BE2C (cell line): ENCODE data around the gene TRPM3.

Experiments used
- DNase-seq: peaks from one replicate; pipeline ENCODE4 v3.0.0-alpha.2; 2020
- H3K27me3 ChIP-seq: fragments of 250-450 bp; sonication (Bioruptor Pico); 2 replicates; pipeline ENCODE4 v1.5.1; 2020; ENCODE audit warnings: mild to moderate bottlenecking
- H3K36me3 ChIP-seq: fragments of 250-450 bp; sonication (Bioruptor Pico); 2 replicates; pipeline ENCODE4 v1.5.1; 2020; ENCODE audit warnings: mild to moderate bottlenecking
- H3K4me1 ChIP-seq: fragments of 250-450 bp; sonication (Bioruptor Pico); 2 replicates; pipeline ENCODE4 v1.5.1; 2020
- H3K4me3 ChIP-seq: 2 replicates; pipeline ENCODE4 v1.5.1; 2011; ENCODE audit warnings: low read depth, low read length
- H3K9me3 ChIP-seq: fragments of 250-450 bp; sonication (Bioruptor Pico); 2 replicates; pipeline ENCODE4 v1.5.1; 2020
- CTCF ChIP-seq: IDR thresholded peaks from 2 replicates; pipeline ENCODE4 v1.5.1; 2012; ENCODE audit warnings: mild to moderate bottlenecking, low read depth, low read length

The TRPM3 gene

GRCh38 chr9:70692431-70692830 lies 429.0 kb downstream of the TRPM3 start:
- Histone ChIP-seq H3K9me3 (no peaks in the 10 kb centered on the region), H3K27me3 (no peaks in the 10 kb centered on the region), H3K4me1 (no peaks in the 10 kb centered on the region), H3K4me3 (no peak overlapping the region), H3K36me3 (no peaks in the 10 kb centered on the region)
- no peak for TF ChIP-seq CTCF
- DNase-seq = no peak

- no peak for DNase-seq
- Histone ChIP-seq H3K27me3 (no peaks in the 10 kb centered on the region), H3K9me3 (no peaks in the 10 kb centered on the region), H3K4me3 (no peak overlapping the region), H3K4me1 (peaks cover 5% of the 10 kb centered on the region; the same call in 1 of the 2 replicates), H3K36me3 (no peaks in the 10 kb centered on the region)
- TF ChIP-seq CTCF = no peak
Observed at GRCh38 chr9:70688704-70689103, 432.7 kb downstream of the TRPM3 start.

- H3K36me3 ChIP-seq = no peaks in the 10 kb centered on the region
- H3K4me1 ChIP-seq = peaks cover 7% of the 10 kb centered on the region; the same call in 1 of the 2 replicates
- H3K9me3 ChIP-seq = no peaks in the 10 kb centered on the region
- H3K27me3 ChIP-seq = no peaks in the 10 kb centered on the region
- no peak for TF ChIP-seq CTCF
- DNase-seq = no peak
- H3K4me3 ChIP-seq = no peak overlapping the region
Observed at GRCh38 chr9:70683841-70684240, 437.6 kb downstream of the TRPM3 start.

GRCh38 chr9:70682298-70682697 lies 439.1 kb downstream of the TRPM3 start:
- no peaks in the 10 kb centered on the region for H3K9me3 ChIP-seq
- H3K27me3 ChIP-seq = no peaks in the 10 kb centered on the region
- H3K36me3 ChIP-seq = no peaks in the 10 kb centered on the region
- H3K4me3 ChIP-seq = no peak overlapping the region
- TF ChIP-seq CTCF = no peak
- peaks cover 7% of the 10 kb centered on the region; the same call in 1 of the 2 replicates for H3K4me1 ChIP-seq
- no peak for DNase-seq

- no peak for TF ChIP-seq CTCF
- no peaks in the 10 kb centered on the region for H3K36me3 ChIP-seq
- H3K4me3 ChIP-seq = no peak overlapping the region
- no peaks in the 10 kb centered on the region for H3K9me3 ChIP-seq
- DNase-seq = no peak
- H3K4me1 ChIP-seq = peaks cover 7% of the 10 kb centered on the region; the same call in 1 of the 2 replicates
- no peaks in the 10 kb centered on the region for H3K27me3 ChIP-seq
Observed at GRCh38 chr9:70679845-70680244, 441.6 kb downstream of the TRPM3 start.

GRCh38 chr9:70678153-70678552 lies 443.3 kb downstream of the TRPM3 start:
- H3K4me3 ChIP-seq = no peak overlapping the region
- no peak for TF ChIP-seq CTCF
- no peaks in the 10 kb centered on the region for H3K9me3 ChIP-seq
- DNase-seq = no peak
- no peaks in the 10 kb centered on the region for H3K27me3 ChIP-seq
- H3K4me1 ChIP-seq = no peaks in the 10 kb centered on the region
- no peaks in the 10 kb centered on the region for H3K36me3 ChIP-seq
